ENCODE data around the gene PM20D1.
A peak's percentile ranks its signal among the peaks of the same experiment; 100 is the strongest.

The PM20D1 gene

DNA sequence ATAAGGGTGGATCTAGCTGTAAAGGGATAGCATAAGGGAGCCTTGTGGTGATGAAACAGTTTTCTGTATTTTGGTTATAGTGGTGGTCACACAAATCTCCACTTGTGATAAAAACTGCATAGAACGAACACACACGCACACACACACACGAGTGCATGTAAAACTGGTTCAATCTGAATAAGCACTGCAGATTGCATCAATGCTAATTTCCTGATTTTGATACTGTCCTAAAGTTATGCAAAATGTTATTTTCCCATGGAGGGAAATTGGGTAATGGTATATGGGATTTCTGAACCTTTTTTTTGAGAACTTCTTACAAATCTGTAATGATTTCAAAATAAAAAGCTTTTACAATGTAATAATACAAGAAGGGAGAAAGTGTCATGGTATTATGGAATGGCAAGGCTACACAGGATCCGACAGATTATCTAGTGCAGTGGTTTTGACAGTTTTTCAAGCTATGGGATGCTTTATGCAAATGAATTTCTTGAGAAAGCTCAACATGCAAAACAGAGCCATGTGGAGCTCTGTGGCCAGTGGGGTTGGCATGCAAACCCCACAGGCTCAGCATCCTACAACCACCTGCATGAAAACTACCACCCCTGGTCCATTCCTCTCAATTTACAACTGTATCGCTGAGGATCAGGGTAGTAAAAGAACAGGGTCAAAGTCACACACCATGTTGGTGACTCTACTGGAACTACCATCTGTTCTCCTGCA is 55.8 kb downstream of the PM20D1 start:
- DNase-seq (ENCODE audit: low read depth, low spot score) = no peak
- H3K36me3 ChIP-seq (ENCODE audit: insufficient read depth, insufficient read length, low read length) = peaks cover 84% of the 10 kb centered on the region
- H3K27me3 ChIP-seq (ENCODE audit: insufficient read depth, insufficient read length) = no peaks in the 10 kb centered on the region
- H3K9me3 ChIP-seq (ENCODE audit: insufficient read depth, low read length) = no peaks in the 10 kb centered on the region
- no peak overlapping the region for H3K4me3 ChIP-seq (ENCODE audit: insufficient read length, low read depth)
- TF ChIP-seq ZNF274 (IDR thresholded peaks at IDR 0.05; ENCODE audit: low read depth, low read length) (no peak), YY1 (IDR thresholded peaks at IDR 0.05; ENCODE audit: insufficient read depth, insufficient read length) (no peak), SUZ12 (IDR thresholded peaks at IDR 0.05; ENCODE audit: extremely low read depth, insufficient read depth, insufficient read length) (no peak)
- H3K9ac ChIP-seq (ENCODE audit: insufficient read length, low read depth) = no peak overlapping the region
- peaks cover 12% of the 10 kb centered on the region for H3K4me1 ChIP-seq (ENCODE audit: insufficient read depth, insufficient read length)

DNA sequence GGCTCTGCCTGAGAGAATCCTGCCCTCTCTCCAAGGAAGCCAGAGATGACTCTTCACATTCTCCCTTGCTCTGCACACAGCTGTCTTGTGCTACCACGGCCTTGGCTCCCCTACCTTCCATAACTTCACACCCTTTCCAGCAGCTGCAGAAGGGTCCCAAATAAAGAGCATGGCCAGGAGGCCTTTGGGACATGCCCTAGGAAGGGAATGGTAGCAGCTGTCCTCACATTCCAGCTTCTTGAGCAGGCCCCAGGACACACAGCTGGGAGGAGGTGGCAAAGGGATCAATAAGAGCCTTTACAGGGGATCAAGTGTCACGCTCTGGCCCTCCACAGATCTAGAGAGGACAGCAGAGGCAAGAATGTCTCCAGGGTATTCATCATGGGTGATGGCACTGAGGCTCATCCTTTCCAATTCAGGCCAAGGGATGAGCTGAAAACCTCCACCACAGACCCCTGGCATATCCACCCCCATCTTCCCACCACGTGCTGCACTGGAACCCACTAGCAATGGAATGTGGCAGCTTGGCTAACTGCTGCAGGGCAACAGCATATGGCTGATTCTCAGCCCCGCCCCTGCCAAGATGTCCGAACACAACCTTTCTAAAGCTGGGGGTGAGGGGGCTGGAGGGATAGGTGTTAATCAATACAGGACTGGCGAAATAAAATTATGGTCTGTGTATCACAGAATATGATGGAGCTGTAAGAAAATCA is 56.8 kb downstream of the PM20D1 start:
- Histone ChIP-seq H3K4me3 (ENCODE audit: insufficient read length, low read depth) (no peak overlapping the region), H3K9ac (ENCODE audit: insufficient read length, low read depth) (no peak overlapping the region), H3K4me1 (ENCODE audit: insufficient read depth, insufficient read length) (peaks cover 12% of the 10 kb centered on the region), H3K36me3 (ENCODE audit: insufficient read depth, insufficient read length, low read length) (peaks cover 74% of the 10 kb centered on the region), H3K9me3 (ENCODE audit: insufficient read depth, low read length) (no peaks in the 10 kb centered on the region), H3K27me3 (ENCODE audit: insufficient read depth, insufficient read length) (no peaks in the 10 kb centered on the region)
- DNase-seq (ENCODE audit: low read depth, low spot score) = no peak
- TF ChIP-seq ZNF274 (IDR thresholded peaks at IDR 0.05; ENCODE audit: low read depth, low read length) (no peak), YY1 (IDR thresholded peaks at IDR 0.05; ENCODE audit: insufficient read depth, insufficient read length) (no peak), SUZ12 (IDR thresholded peaks at IDR 0.05; ENCODE audit: extremely low read depth, insufficient read depth, insufficient read length) (no peak)

DNA sequence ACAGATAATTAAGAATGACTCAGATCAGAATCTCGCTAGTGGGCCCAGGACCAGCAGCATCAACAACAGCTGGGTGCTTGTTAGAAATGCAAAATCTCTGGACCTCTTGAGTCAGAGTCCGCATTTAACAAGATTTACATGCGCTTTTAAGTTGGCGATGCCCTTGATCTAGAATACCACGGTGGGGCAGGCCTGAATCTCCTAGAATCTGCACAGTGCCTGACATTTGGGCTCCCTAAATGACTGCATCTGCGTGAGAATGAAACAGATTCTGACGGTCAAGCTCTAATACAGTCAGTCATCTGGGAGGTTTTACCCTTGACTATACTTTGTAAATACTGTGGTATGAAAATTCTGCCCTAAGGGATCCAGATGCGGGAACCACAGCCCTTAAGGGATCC is 57.5 kb downstream of the PM20D1 start:
- Histone ChIP-seq H3K9me3 (ENCODE audit: insufficient read depth, low read length) (no peaks in the 10 kb centered on the region), H3K4me1 (ENCODE audit: insufficient read depth, insufficient read length) (peaks cover 12% of the 10 kb centered on the region), H3K27me3 (ENCODE audit: insufficient read depth, insufficient read length) (no peaks in the 10 kb centered on the region), H3K9ac (ENCODE audit: insufficient read length, low read depth) (no peak overlapping the region), H3K36me3 (ENCODE audit: insufficient read depth, insufficient read length, low read length) (peaks cover 67% of the 10 kb centered on the region), H3K4me3 (ENCODE audit: insufficient read length, low read depth) (no peak overlapping the region)
- DNase-seq (ENCODE audit: low read depth, low spot score) = no peak
- TF ChIP-seq SUZ12 (IDR thresholded peaks at IDR 0.05; ENCODE audit: extremely low read depth, insufficient read depth, insufficient read length) = no peak
- no peak for TF ChIP-seq YY1 (IDR thresholded peaks at IDR 0.05; ENCODE audit: insufficient read depth, insufficient read length)
- TF ChIP-seq ZNF274 (IDR thresholded peaks at IDR 0.05; ENCODE audit: low read depth, low read length) = no peak

DNA sequence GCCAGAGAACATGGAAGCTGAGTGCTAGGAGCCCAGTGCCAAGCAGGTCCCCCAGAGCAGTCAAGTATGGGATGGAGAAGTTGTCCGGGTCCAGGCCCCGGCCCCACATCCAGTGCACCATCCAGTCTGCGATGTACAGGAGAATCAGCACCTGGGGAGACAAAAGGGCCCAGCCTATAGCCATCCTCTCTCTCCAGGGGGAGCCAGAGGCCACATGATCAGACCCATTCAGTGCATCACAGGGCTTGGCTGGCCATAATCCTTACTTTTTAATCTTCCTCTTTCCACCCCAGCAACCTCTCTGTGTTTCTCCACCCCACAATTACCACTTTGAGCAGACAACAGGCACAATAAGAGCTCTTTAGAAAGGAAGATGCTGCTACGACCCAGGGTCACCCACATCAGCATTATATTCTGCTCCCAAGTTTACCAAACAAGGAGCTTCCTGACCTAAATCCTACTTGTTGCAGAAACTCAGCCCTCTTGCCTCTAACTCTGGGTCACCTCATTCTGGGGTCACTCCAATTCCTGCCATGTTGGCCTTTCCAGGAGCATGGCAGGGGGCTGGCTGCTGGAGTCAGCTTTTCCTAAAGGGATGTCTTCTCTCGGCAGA is 58.3 kb downstream of the PM20D1 start:
- Histone ChIP-seq H3K36me3 (ENCODE audit: insufficient read depth, insufficient read length, low read length) (peaks cover 59% of the 10 kb centered on the region), H3K9ac (ENCODE audit: insufficient read length, low read depth) (no peak overlapping the region), H3K4me3 (ENCODE audit: insufficient read length, low read depth) (no peak overlapping the region)

DNA sequence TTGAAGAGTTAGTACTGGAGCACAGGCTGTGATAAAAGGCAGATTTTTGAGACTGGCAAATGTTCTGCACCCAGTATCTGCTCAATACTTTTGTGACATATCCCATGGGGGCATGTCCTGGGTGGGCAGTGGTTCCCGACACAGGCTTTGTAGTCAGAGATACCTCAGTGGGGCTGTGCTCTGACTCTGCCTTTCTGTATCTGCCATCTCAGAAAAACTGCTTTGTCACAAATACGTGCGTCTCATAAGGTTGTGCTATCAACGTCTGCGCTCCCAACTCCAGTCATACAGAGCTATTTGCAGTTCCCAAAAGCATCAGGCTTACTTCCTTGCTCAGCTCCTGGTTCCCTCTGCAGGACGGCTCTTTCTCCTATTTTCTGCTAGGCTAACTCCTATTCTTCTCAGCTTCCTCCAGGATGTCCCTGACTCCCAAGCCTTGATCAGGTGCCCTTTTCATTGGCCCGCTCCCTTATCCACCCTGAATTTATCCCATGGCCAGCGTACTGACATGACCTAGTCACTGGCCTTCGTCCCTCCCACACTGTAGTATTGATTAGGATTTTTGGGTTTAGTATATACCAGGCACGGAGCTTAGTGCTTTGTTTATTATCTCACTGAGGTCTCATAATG is 62.5 kb downstream of the PM20D1 start:
- Histone ChIP-seq H3K36me3 (ENCODE audit: insufficient read depth, insufficient read length, low read length) (peaks cover 23% of the 10 kb centered on the region), H3K9ac (ENCODE audit: insufficient read length, low read depth) (no peak overlapping the region), H3K27me3 (ENCODE audit: insufficient read depth, insufficient read length) (no peaks in the 10 kb centered on the region), H3K4me1 (ENCODE audit: insufficient read depth, insufficient read length) (peaks cover 4% of the 10 kb centered on the region), H3K4me3 (ENCODE audit: insufficient read length, low read depth) (no peak overlapping the region), H3K9me3 (ENCODE audit: insufficient read depth, low read length) (no peaks in the 10 kb centered on the region)
- DNase-seq (ENCODE audit: low read depth, low spot score) = no peak
- TF ChIP-seq YY1 (IDR thresholded peaks at IDR 0.05; ENCODE audit: insufficient read depth, insufficient read length) (no peak), SUZ12 (IDR thresholded peaks at IDR 0.05; ENCODE audit: extremely low read depth, insufficient read depth, insufficient read length) (no peak), ZNF274 (IDR thresholded peaks at IDR 0.05; ENCODE audit: low read depth, low read length) (no peak)

More for the DNA sequence above, 58.3 kb downstream of the PM20D1 start:
- TF ChIP-seq ZNF274 (IDR thresholded peaks at IDR 0.05; ENCODE audit: low read depth, low read length) (no peak), SUZ12 (IDR thresholded peaks at IDR 0.05; ENCODE audit: extremely low read depth, insufficient read depth, insufficient read length) (no peak), YY1 (IDR thresholded peaks at IDR 0.05; ENCODE audit: insufficient read depth, insufficient read length) (no peak)
- H3K9me3 ChIP-seq (ENCODE audit: insufficient read depth, low read length) = no peaks in the 10 kb centered on the region
- peaks cover 12% of the 10 kb centered on the region for H3K4me1 ChIP-seq (ENCODE audit: insufficient read depth, insufficient read length)
- peak; percentile 55 for DNase-seq (ENCODE audit: low read depth, low spot score)
- no peaks in the 10 kb centered on the region for H3K27me3 ChIP-seq (ENCODE audit: insufficient read depth, insufficient read length)

DNA sequence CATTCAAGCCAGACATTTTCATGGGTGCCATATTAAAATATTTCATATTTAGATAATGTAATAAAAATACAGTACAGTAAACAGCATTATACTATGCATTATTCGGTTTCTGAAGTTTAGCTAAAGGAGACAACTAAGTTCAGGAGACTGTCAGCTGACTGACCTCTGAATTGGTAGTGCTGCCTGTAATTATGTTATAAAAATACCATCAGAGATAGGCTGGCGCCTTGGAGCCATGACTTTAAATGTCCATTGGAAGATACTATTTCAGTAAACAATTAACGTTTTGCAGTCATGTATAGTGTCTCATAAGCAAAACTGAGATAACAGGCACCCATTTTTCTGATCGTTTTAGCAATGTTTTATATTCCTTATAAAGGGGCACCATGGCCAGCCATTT is 63.3 kb downstream of the PM20D1 start:
- TF ChIP-seq YY1 (IDR thresholded peaks at IDR 0.05; ENCODE audit: insufficient read depth, insufficient read length) (no peak), SUZ12 (IDR thresholded peaks at IDR 0.05; ENCODE audit: extremely low read depth, insufficient read depth, insufficient read length) (no peak), ZNF274 (IDR thresholded peaks at IDR 0.05; ENCODE audit: low read depth, low read length) (no peak)
- no peaks in the 10 kb centered on the region for H3K9me3 ChIP-seq (ENCODE audit: insufficient read depth, low read length)
- H3K9ac ChIP-seq (ENCODE audit: insufficient read length, low read depth) = no peak overlapping the region
- no peaks in the 10 kb centered on the region for H3K27me3 ChIP-seq (ENCODE audit: insufficient read depth, insufficient read length)
- H3K36me3 ChIP-seq (ENCODE audit: insufficient read depth, insufficient read length, low read length) = peaks cover 22% of the 10 kb centered on the region
- no peaks in the 10 kb centered on the region for H3K4me1 ChIP-seq (ENCODE audit: insufficient read depth, insufficient read length)
- no peak for DNase-seq (ENCODE audit: low read depth, low spot score)
- H3K4me3 ChIP-seq (ENCODE audit: insufficient read length, low read depth) = no peak overlapping the region

All from NT2/D1 (cell line).